HCT116 (cell line): ENCODE measurements around the gene GPRIN2. TPM values are rescaled to one million over a fixed set of nuclear protein-coding genes. Genes with fewer than 3 reads are reported as not detected.

Source experiments
- ATAC-seq: fragments of 200-7000 bp; cut with Tn5 transposase; 2 replicates; pipeline ENCODE4 v1.9.1; 2020; ENCODE audit warnings: mild to moderate bottlenecking, moderate library complexity
- BruUV-seq: library from RNA; stranded (reverse); fragments of 400-500 nt; replicated peaks from 2 replicates; lab custom pipeline; 2021; lab: Mats Ljungman, UMichigan
- CTCF ChIA-PET: fragments of 300-600 bp; sonication (Branson Sonifier 250); formaldehyde crosslinking; loops from one replicate; lab custom pipeline; 2021; ENCODE audit warnings: antibody characterized with exemption; lab: Charles Lee
- POLR2A ChIA-PET: fragments of 300-600, 350-600 bp; sonication (Branson Sonifier 250); formaldehyde crosslinking; loops from one replicate; lab custom pipeline; 2021; ENCODE audit warnings: antibody characterized with exemption; lab: Charles Lee
- RAD21 ChIA-PET, 2 experiments: fragments of 300-600 bp; sonication (Branson Sonifier 250); formaldehyde crosslinking; loops; one replicate each; lab custom pipeline; 2023; ENCODE audit warnings: low total read pairs in 2 of 2; ENCODE audit not compliant: uncharacterized antibody in 2 of 2, unreplicated experiment in 2 of 2, low non-redundant PET in 1 of 2; lab: Charles Lee
- DNase-seq: peaks from one replicate; pipeline ENCODE4 v3.0.0-alpha.2; 2010; ENCODE audit warnings: low read depth, low spot score
- H2AFZ ChIP-seq: fragments of 200-600 bp; shearing (Covaris generic), sonication (generic); 2 replicates; pipeline ENCODE4 v1.6.1; 2017; ENCODE audit warnings: low read depth, mixed run types, mixed read lengths, antibody characterized with exemption, low read length; ENCODE audit not compliant: poor library complexity, severe bottlenecking
- H3K27ac ChIP-seq: 2 replicates; pipeline ENCODE4 v1.5.1; 2012; ENCODE audit warnings: low read depth, low read length
- H3K27me3 ChIP-seq: fragments of 200-600 bp; sonication (generic); 2 replicates; pipeline ENCODE4 v1.6.1; 2016; ENCODE audit warnings: mixed run types, low read length, mixed read lengths; ENCODE audit not compliant: insufficient read depth
- H3K36me3 ChIP-seq, 2 experiments: fragments of 200-500 bp in 1 of 2; fragments of 200-600 bp in 1 of 2; sonication (Bioruptor generic) in 1 of 2; sonication (generic) in 1 of 2; 2 replicates each; pipeline versions ENCODE4 v1.5.1 to v1.6.1; 2014 to 2016; ENCODE audit warnings: low read length in 2 of 2, inconsistent platforms in 1 of 2, mixed read lengths in 1 of 2, mixed run types in 1 of 2; ENCODE audit not compliant: insufficient read depth in 2 of 2, control insufficient read depth in 1 of 2
- H3K4me1 ChIP-seq, 2 experiments: fragments of 200-600 bp in 1 of 2; sonication (generic) in 1 of 2; 2 replicates each; pipeline versions ENCODE4 v1.5.1 to v1.6.1; 2012 to 2017; ENCODE audit warnings: low read length in 2 of 2, inconsistent platforms in 1 of 2, mild to moderate bottlenecking in 1 of 2, mixed read lengths in 1 of 2, mixed run types in 1 of 2, moderate library complexity in 1 of 2; ENCODE audit not compliant: insufficient read depth in 2 of 2, control insufficient read depth in 1 of 2
- H3K4me2 ChIP-seq: fragments of 200-600 bp; sonication (generic); 2 replicates; pipeline ENCODE4 v1.6.1; 2017; ENCODE audit warnings: mixed run types, low read length, mixed read lengths
- H3K4me3 ChIP-seq, 2 experiments: fragments of 200-600 bp in 1 of 2; sonication (generic) in 1 of 2; replicated peaks in 1 of 2; 2 replicates each; pipeline ENCODE4 v1.5.1; 2011 to 2016; ENCODE audit warnings: low read length in 2 of 2, control low read depth in 1 of 2, low read depth in 1 of 2, mild to moderate bottlenecking in 1 of 2, mixed read lengths in 1 of 2, mixed run types in 1 of 2
- H3K79me2 ChIP-seq: fragments of 200-600 bp; sonication (generic); 2 replicates; pipeline ENCODE4 v1.6.1; 2017; ENCODE audit warnings: mild to moderate bottlenecking, mixed run types, low read length, moderate library complexity, mixed read lengths; ENCODE audit not compliant: insufficient read depth
- H3K9ac ChIP-seq: fragments of 200-600 bp; sonication (generic); 2 replicates; pipeline ENCODE4 v1.6.1; 2016; ENCODE audit warnings: low read length, mixed read lengths
- H3K9me2 ChIP-seq: fragments of 200-600 bp; sonication (generic), shearing (Covaris generic); 2 replicates; pipeline ENCODE4 v1.6.1; 2017; ENCODE audit warnings: mixed run types, mild to moderate bottlenecking, moderate library complexity; ENCODE audit not compliant: insufficient read depth
- H3K9me3 ChIP-seq, 2 experiments: fragments of 200-500 bp in 1 of 2; fragments of 200-600 bp in 1 of 2; sonication (Bioruptor generic) in 1 of 2; sonication (generic) in 1 of 2; 2 replicates each; pipeline ENCODE4 v1.6.1; 2014 to 2017; ENCODE audit warnings: low read length in 2 of 2, mixed read lengths in 2 of 2, inconsistent platforms in 1 of 2, low read depth in 1 of 2, mild to moderate bottlenecking in 1 of 2, mixed run types in 1 of 2, moderate library complexity in 1 of 2; ENCODE audit not compliant: control insufficient read depth in 1 of 2, insufficient read depth in 1 of 2
- H4K20me1 ChIP-seq: fragments of 200-600 bp; sonication (generic), shearing (Covaris generic); 2 replicates; pipeline ENCODE4 v1.6.1; 2017; ENCODE audit warnings: mixed run types, mild to moderate bottlenecking, moderate library complexity; ENCODE audit not compliant: insufficient read depth
- ATF3 ChIP-seq: IDR thresholded peaks from 2 replicates; pipeline ENCODE4 v1.6.1; 2012
- CEBPB ChIP-seq: IDR thresholded peaks from 2 replicates; pipeline ENCODE4 v1.6.1; 2012; ENCODE audit warnings: low read depth
- CTCF ChIP-seq, 3 experiments: fragments of 200-600 bp in 1 of 3; sonication (generic) in 1 of 3; IDR thresholded peaks in 2 of 3; conservative IDR thresholded peaks in 1 of 3; 2 replicates each; pipeline ENCODE4 v1.5.1; 2012 to 2017; ENCODE audit warnings: low read depth in 2 of 3, low read length in 2 of 3, antibody characterized with exemption in 1 of 3, borderline replicate concordance in 1 of 3, control low read depth in 1 of 3, mild to moderate bottlenecking in 1 of 3, mixed read lengths in 1 of 3, mixed run types in 1 of 3, moderate library complexity in 1 of 3; ENCODE audit not compliant: insufficient read depth in 1 of 3
- EGR1 ChIP-seq: IDR thresholded peaks from 2 replicates; pipeline ENCODE4 v1.6.1; 2012; ENCODE audit warnings: low read depth
- ELF1 ChIP-seq: IDR thresholded peaks from 2 replicates; pipeline ENCODE4 v1.6.1; 2012; ENCODE audit warnings: low read depth, borderline replicate concordance
- EZH2 ChIP-seq: fragments of 200-600 bp; sonication (generic); IDR thresholded peaks from 2 replicates; pipeline ENCODE4 v1.6.1; 2017; ENCODE audit warnings: antibody characterized with exemption, mixed run types
- FOSL1 ChIP-seq: IDR thresholded peaks from 2 replicates; pipeline ENCODE4 v1.6.1; 2012; ENCODE audit warnings: low read depth
- JUND ChIP-seq: IDR thresholded peaks from 2 replicates; pipeline ENCODE4 v1.6.1; 2012
- MAX ChIP-seq: IDR thresholded peaks from 2 replicates; pipeline ENCODE4 v1.6.1; 2012
- POLR2A ChIP-seq: IDR thresholded peaks from 2 replicates; pipeline ENCODE4 v1.7.0; 2011; ENCODE audit warnings: borderline replicate concordance; ENCODE audit not compliant: insufficient read depth, insufficient read length; ENCODE audit errors: extremely low read depth
- POLR2AphosphoS5 ChIP-seq: IDR thresholded peaks from 2 replicates; pipeline ENCODE4 v1.6.1; 2011; ENCODE audit warnings: mild to moderate bottlenecking, low read depth, low read length, moderate library complexity
- REST ChIP-seq: IDR thresholded peaks from 2 replicates; pipeline ENCODE4 v1.6.1; 2012; ENCODE audit warnings: low read depth
- SIN3A ChIP-seq: IDR thresholded peaks from 2 replicates; pipeline ENCODE4 v1.6.1; 2012; ENCODE audit warnings: low read depth
- SP1 ChIP-seq: IDR thresholded peaks from 2 replicates; pipeline ENCODE4 v1.6.1; 2012; ENCODE audit warnings: low read depth
- SRF ChIP-seq: IDR thresholded peaks from 2 replicates; pipeline ENCODE4 v1.6.1; 2012; ENCODE audit warnings: low read depth
- TCF7L2 ChIP-seq: IDR thresholded peaks from 2 replicates; pipeline ENCODE4 v1.7.0; 2011; ENCODE audit warnings: borderline replicate concordance, inconsistent platforms; ENCODE audit not compliant: insufficient read depth, insufficient read length; ENCODE audit errors: extremely low read depth
- YY1 ChIP-seq: IDR thresholded peaks from 2 replicates; pipeline ENCODE4 v1.6.1; 2011; ENCODE audit warnings: low read length, low read depth, moderate library complexity, mild to moderate bottlenecking; ENCODE audit not compliant: insufficient replicate concordance; ENCODE audit errors: extremely low read depth
- ZBTB33 ChIP-seq: IDR thresholded peaks from 2 replicates; pipeline ENCODE4 v1.6.1; 2011; ENCODE audit warnings: mild to moderate bottlenecking, low read length, moderate library complexity; ENCODE audit not compliant: insufficient replicate concordance; ENCODE audit errors: extremely low read depth
- ZFX ChIP-seq: fragments of 450-650 bp; IDR thresholded peaks from 2 replicates; pipeline ENCODE4 v1.6.1; 2017
- intact Hi-C: fragments of 100-400 bp; cut with micrococcal nuclease; formaldehyde crosslinking; loops from 2 replicates; pipeline ENCODE4 v1.10.0; 2022
- total RNA-seq: library from RNA; stranded (reverse); gene quantifications from one replicate; pipeline ENCODE4 v1.2.1, GENCODE V29; 2021; ENCODE audit not compliant: unreplicated experiment

Gene GPRIN2
- total RNA-seq, 1 experiment from 2014 or later: 1.7 TPM

- no peak for DNase-seq
- Histone ChIP-seq H3K4me3 (no peak overlapping the region), H3K9me3 (no peaks in the 10 kb centered on the region), H3K36me3 (no peaks in the 10 kb centered on the region), H2AFZ (no peak overlapping the region), H3K27ac (no peak overlapping the region), H3K79me2 (no peaks in the 10 kb centered on the region), H4K20me1 (no peaks in the 10 kb centered on the region), H3K9me2 (no peaks in the 10 kb centered on the region), H3K9ac (no peak overlapping the region), H3K4me1 (no peaks in the 10 kb centered on the region), H3K4me2 (no peak overlapping the region), H3K27me3 (no peaks in the 10 kb centered on the region)
- intact Hi-C loops: no loop called here
- ChIA-PET CTCF (no interaction called here), RAD21 (no interaction called here), POLR2A (interaction anchor here (0.6 kb wide), 1 partner anchor 12 kb away, joined by 3 read pairs; no protein-coding TSS in a partner anchor)
- ATAC-seq: no peak
- TF ChIP-seq POLR2A (no peak), CEBPB (no peak), MAX (no peak), ATF3 (no peak), POLR2AphosphoS5 (no peak), FOSL1 (no peak), EGR1 (no peak), YY1 (no peak), ZFX (no peak), JUND (no peak), ELF1 (no peak), CTCF (IDR thresholded peaks at IDR 0.05 in 2 of 3, conservative IDR thresholded peaks at IDR 0.05 in 1 of 3; ENCODE audit: borderline replicate concordance in 1 of 3, insufficient read depth in 1 of 3, low read depth in 2 of 3, low read length in 2 of 3) (no peak), TCF7L2 (no peak), SP1 (no peak), SIN3A (no peak), REST (no peak), EZH2 (no peak), SRF (no peak), ZBTB33 (no peak)
- BruUV-seq: no TSS peak
Measured at GRCh38 chr10:46537309-46537708, 19.1 kb downstream of the GPRIN2 start.
